ENCODE results near the gene ABHD8.

The ABHD8 gene

DNA sequence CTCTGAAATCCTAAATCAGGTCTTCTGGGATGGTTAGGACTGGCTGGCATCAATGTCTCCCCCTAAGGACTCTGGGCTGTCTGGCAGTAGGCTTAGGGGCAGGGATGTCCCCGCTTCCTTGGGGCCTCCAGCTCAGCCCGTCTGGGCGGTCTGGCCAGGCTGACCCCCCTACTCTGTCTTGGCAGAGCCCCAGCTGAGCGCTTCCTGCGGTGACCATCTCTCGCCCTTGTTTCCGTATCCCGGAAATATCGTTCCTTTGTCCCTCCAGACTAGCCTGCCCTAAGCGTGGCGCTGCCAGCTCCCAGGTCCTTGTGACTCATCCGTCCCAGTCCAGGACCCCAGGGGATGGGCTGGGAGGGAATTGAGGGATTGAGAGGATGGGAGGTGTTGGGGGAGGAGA is 45.5 kb upstream of the ABHD8 start:
- Histone ChIP-seq H3F3A (ENCODE audit: insufficient read depth, low read length) (no peaks in the 10 kb centered on the region; the same call in 1 of the 2 replicates), H3K4me1 (ENCODE audit: insufficient read depth, low read length, severe bottlenecking) (peaks cover 4% of the 10 kb centered on the region), H3K79me2 (ENCODE audit: insufficient read depth, low read length) (no peaks in the 10 kb centered on the region), H4K20me1 (ENCODE audit: insufficient read depth, low read length) (no peaks in the 10 kb centered on the region), H3K9me3 (ENCODE audit: low read length) (no peaks in the 10 kb centered on the region), H3K9me2 (ENCODE audit: low read depth, low read length) (no peaks in the 10 kb centered on the region), H3K9ac (ENCODE audit: low read length) (no peak overlapping the region), H3K4me2 (ENCODE audit: low read length) (no peak overlapping the region), H3K36me3 (ENCODE audit: insufficient read depth, low read length) (peaks cover 7% of the 10 kb centered on the region), H3K4me3 (ENCODE audit: low read depth, low read length, poor library complexity, severe bottlenecking) (no peak overlapping the region), H2AFZ (ENCODE audit: low read length) (no peak overlapping the region), H3K27ac (ENCODE audit: low read depth, low read length, poor library complexity, severe bottlenecking) (no peak overlapping the region), H3K27me3 (ENCODE audit: insufficient read depth, low read length) (peaks cover 7% of the 10 kb centered on the region; the same call in 1 of the 2 replicates)
- TF ChIP-seq, protein P1, sequence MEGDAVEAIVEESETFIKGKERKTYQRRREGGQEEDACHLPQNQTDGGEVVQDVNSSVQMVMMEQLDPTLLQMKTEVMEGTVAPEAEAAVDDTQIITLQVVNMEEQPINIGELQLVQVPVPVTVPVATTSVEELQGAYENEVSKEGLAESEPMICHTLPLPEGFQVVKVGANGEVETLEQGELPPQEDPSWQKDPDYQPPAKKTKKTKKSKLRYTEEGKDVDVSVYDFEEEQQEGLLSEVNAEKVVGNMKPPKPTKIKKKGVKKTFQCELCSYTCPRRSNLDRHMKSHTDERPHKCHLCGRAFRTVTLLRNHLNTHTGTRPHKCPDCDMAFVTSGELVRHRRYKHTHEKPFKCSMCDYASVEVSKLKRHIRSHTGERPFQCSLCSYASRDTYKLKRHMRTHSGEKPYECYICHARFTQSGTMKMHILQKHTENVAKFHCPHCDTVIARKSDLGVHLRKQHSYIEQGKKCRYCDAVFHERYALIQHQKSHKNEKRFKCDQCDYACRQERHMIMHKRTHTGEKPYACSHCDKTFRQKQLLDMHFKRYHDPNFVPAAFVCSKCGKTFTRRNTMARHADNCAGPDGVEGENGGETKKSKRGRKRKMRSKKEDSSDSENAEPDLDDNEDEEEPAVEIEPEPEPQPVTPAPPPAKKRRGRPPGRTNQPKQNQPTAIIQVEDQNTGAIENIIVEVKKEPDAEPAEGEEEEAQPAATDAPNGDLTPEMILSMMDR (IDR thresholded peaks at IDR 0.05; ENCODE audit: low read length): no peak
- no peak for TF ChIP-seq EZH2 (IDR thresholded peaks at IDR 0.05; ENCODE audit: borderline replicate concordance, low read length)

DNA sequence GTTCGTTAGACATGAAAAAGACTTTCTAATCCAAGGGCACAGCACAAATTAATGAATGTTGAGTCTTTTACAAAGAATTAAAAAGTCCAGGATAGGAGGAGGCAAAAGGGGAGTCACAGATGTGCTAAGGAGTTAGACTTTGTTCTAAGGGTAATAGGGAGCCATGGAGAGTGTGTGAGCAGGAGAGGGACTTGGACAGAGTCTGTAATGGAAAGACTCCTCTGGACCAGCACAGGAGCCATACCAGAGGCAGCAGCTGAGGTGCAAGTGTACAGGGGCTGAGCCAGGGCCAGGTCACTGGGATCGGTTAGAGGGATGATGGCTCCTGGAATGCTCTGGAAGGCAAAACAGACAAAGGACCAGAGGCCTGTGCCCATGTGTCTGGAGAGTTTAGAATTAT is 44.7 kb upstream of the ABHD8 start:
- no peak overlapping the region for H3K4me3 ChIP-seq (ENCODE audit: low read depth, low read length, poor library complexity, severe bottlenecking)
- TF ChIP-seq, protein P1 (IDR thresholded peaks at IDR 0.05; ENCODE audit: low read length): no peak
- no peak for TF ChIP-seq EZH2 (IDR thresholded peaks at IDR 0.05; ENCODE audit: borderline replicate concordance, low read length)
- H4K20me1 ChIP-seq (ENCODE audit: insufficient read depth, low read length): no peaks in the 10 kb centered on the region
- H3K4me2 ChIP-seq (ENCODE audit: low read length): no peak overlapping the region
- no peaks in the 10 kb centered on the region for H3K9me2 ChIP-seq (ENCODE audit: low read depth, low read length)
- peaks cover 7% of the 10 kb centered on the region for H3K36me3 ChIP-seq (ENCODE audit: insufficient read depth, low read length)
- peaks cover 4% of the 10 kb centered on the region for H3K4me1 ChIP-seq (ENCODE audit: insufficient read depth, low read length, severe bottlenecking)
- no peaks in the 10 kb centered on the region for H3K9me3 ChIP-seq (ENCODE audit: low read length)
- H3K79me2 ChIP-seq (ENCODE audit: insufficient read depth, low read length): no peaks in the 10 kb centered on the region
- no peaks in the 10 kb centered on the region; the same call in 1 of the 2 replicates for H3F3A ChIP-seq (ENCODE audit: insufficient read depth, low read length)
- no peak overlapping the region for H3K27ac ChIP-seq (ENCODE audit: low read depth, low read length, poor library complexity, severe bottlenecking)
- H3K9ac ChIP-seq (ENCODE audit: low read length): no peak overlapping the region
- H2AFZ ChIP-seq (ENCODE audit: low read length): no peak overlapping the region
- H3K27me3 ChIP-seq (ENCODE audit: insufficient read depth, low read length): peaks cover 7% of the 10 kb centered on the region; the same call in 1 of the 2 replicates

DNA sequence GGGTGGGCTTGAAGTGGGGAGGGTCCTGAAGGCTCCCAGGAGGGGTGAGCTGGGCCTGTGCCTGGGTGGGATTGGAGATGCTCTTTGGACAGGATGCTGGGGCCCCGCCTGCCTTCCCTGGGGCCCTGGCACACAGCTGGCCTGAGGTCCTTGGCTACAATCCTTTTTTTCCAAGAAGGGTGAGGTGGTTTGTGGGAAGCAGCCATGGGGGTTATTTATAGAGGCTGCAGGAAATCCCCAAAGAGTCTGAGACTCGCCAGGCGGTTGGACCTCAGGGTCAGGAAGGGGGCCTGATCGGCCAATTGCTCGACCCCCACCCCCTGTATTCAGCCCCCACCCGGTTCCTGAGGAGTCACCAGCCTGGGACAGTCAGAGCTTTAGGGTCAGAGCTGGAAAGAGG is 44.1 kb upstream of the ABHD8 start:
- H3K27me3 ChIP-seq (ENCODE audit: insufficient read depth, low read length): peaks cover 7% of the 10 kb centered on the region; the same call in 1 of the 2 replicates
- H3K79me2 ChIP-seq (ENCODE audit: insufficient read depth, low read length): no peaks in the 10 kb centered on the region
- H3K4me1 ChIP-seq (ENCODE audit: insufficient read depth, low read length, severe bottlenecking): peaks cover 4% of the 10 kb centered on the region
- no peaks in the 10 kb centered on the region; the same call in 1 of the 2 replicates for H3F3A ChIP-seq (ENCODE audit: insufficient read depth, low read length)
- H3K36me3 ChIP-seq (ENCODE audit: insufficient read depth, low read length): peaks cover 12% of the 10 kb centered on the region
- no peak overlapping the region for H3K9ac ChIP-seq (ENCODE audit: low read length)
- H2AFZ ChIP-seq (ENCODE audit: low read length): no peak overlapping the region
- TF ChIP-seq EZH2 (IDR thresholded peaks at IDR 0.05; ENCODE audit: borderline replicate concordance, low read length): no peak
- TF ChIP-seq, protein P1 (IDR thresholded peaks at IDR 0.05; ENCODE audit: low read length): no peak
- no peaks in the 10 kb centered on the region for H4K20me1 ChIP-seq (ENCODE audit: insufficient read depth, low read length)
- no peak overlapping the region for H3K27ac ChIP-seq (ENCODE audit: low read depth, low read length, poor library complexity, severe bottlenecking)
- H3K4me2 ChIP-seq (ENCODE audit: low read length): no peak overlapping the region
- H3K4me3 ChIP-seq (ENCODE audit: low read depth, low read length, poor library complexity, severe bottlenecking): no peak overlapping the region
- H3K9me2 ChIP-seq (ENCODE audit: low read depth, low read length): no peaks in the 10 kb centered on the region
- no peaks in the 10 kb centered on the region for H3K9me3 ChIP-seq (ENCODE audit: low read length)

All from OCI-LY1 (cell line).